GM19025 (cell line): ENCODE measurements around the gene MICAL3.

Source experiments
- ATAC-seq: cut with Tn5 transposase; IDR thresholded peaks from one replicate; pipeline ENCODE4 v1.9.1; 2021; ENCODE audit warnings: mild to moderate bottlenecking, low read depth, moderate library complexity; ENCODE audit not compliant: unreplicated experiment

Gene MICAL3

DNA sequence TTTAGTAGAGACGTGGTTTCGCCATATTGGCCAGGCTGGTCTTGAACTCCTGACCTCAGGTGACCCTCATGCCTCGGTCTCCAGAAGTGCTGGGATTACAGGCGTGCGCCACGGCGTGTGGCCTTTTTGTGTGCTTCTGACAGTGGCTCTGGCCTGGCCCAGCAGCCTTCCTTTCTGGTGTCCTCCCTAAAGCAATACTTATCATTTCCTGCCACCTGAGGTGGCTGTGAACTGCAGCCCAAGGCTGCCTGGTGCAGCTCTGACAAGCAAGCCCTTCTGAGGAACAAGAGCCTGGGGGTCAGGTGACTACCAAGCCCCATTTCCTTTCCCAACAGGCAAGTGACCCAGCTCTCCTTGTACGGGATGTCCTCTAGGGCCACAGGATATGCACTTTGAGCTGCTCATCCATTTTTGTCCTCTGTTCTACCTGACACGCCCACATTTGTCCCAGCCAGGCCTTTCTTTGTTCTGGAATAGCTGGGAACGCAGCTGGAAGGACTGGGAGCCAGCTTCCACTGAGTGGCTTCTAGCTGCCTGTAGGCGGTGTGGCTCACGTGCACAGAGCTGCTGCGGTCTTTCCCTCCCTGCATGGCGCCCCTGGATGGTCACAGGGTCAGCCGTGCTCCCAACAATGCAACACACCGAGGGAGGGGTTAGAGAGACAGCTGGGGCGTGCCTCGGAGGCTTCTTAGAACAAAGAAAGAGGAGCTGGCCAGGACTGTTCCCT, 237.8 kb downstream of the MICAL3 start:
- ATAC-seq, result no peak

DNA sequence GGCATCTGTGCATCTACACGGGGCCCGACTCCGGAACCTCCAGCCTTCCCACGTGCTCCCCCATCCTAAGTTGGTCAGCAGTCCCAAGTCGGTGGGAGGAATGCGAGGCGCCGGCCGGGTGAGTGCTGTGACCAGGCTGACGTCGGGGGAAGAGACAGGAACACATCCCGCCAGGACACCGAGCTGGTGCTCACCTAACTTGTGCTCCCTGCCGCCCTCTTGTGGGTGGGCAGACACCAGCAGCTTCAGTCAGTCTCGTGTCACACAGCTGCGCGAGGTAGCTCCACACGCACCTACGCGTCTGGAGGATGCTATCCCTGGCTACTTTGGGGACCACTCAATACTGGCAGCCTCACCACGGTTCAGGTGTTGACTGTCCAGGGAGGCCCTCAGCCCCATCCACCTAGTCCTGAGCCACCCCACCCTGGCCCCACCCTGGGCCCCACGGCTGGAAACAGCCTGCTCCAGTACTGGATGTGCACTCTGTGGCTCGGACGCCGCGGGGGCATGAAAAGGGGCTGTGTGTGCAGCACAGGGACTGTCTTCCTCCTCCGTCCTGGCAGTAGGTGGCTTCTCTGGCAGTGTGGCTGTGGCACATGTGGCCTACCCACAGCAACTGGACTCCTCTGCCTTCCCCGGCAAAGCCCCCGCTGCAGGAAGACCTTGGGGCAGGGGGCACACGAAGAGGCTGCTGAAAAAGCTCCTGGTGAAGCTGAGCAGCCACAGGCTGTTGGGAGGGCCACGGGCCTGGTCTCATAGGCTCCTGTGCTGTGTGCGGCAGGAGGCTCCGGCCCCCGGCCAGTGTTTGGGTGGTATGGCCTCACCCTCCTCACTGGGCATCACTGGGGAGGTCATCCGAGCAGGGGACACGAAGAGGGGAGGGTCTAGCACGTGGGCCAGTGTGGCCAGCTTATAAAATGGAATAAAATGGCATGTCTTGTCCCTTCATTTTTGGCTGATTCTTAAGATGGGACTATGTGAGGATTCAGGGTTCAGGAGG, 238.9 kb downstream of the MICAL3 start:
- ATAC-seq, result no peak

DNA sequence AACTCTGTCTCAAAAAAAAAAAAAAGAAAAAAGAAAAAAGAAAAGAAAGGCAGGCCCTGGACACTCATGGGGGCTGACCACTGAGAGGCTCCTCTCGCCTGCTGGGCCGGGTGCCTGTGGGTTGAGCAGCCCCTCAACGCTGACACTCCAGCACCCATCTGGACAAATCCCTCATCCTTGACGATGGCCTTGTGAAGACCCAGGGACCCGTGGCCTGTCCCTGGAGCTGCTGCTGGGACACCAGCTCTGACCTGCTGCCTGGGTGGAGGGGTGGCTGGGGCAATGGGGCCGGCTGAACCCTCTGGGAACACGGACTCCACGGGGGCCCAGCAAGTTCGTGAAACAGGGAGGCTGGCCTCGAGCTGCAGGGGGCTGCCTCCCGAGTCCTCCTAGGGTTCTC, 239.6 kb downstream of the MICAL3 start:
- no peak for ATAC-seq

DNA sequence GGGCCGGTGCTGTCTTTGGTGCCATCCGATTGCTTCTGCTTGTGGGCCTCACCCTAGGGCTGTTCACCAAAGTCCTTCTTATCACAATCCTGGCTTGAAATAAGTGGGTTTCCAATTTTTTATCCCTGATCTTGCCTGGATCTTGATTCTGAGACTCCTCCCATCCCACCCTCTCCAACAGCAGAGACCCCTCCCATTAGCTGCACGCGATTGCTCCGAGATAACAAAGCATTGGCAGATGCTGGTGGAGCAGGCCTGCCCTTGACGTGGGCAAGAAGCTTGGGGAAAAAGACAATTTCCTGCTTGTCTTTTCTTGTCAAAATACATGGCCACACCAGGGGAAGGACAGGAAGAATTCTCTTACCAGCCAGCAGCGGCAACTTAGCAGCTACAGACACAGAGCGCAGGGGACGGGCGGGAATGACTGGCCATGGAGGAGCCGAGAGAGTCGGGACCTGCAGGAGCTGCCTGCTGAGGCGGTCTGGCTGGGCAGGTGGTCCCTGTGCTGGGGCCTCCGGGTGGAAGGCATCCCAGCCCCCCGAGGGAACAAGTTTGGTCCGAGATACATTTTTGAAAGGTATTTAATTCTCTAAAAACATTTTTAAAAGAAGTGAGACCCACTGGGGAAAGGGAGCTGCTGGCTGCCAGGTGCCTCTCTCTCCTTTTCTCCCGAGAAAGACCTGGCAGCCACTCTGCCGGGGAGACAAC, 240.4 kb downstream of the MICAL3 start:
- no peak for ATAC-seq

DNA sequence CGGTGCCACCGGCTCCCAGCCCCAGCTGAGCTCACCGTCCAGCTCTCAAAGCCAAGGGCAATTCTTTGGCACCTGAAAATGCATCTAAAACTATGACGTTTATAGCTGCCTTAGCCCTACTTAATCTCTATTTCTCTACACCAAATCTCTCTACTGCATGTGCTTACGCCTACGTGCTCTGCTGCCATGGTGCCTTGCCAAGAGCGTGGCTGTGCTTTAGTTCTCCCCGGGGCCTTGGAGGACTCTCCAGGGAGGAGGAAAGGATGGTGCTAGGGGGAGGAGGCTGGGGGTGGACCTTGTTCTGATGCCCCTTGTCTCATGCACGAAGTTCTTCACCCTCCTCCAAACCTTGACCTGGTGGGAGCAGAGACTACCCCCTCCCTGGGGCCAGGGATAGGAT, 241.0 kb downstream of the MICAL3 start:
- ATAC-seq, result no peak

DNA sequence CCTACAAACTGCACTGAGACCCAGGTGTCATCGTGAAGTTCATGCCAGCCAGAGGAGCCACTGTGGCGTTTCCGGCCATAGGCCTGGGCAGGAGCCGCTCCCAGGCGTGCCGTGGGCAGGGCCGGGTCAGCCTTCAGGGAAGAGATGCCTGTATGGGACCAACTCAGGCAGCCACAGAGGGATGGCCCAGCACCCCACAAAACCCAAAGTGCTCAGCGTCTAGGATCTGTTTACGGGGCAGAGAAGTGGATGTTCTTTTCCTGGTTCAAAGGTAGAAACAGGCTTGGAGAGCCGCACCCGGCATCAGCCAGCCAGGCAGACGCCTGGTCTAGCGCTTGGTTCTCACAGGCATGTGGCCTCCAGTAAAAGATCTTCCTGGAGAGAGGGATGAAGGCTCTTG, 241.7 kb downstream of the MICAL3 start:
- ATAC-seq, result no peak

DNA sequence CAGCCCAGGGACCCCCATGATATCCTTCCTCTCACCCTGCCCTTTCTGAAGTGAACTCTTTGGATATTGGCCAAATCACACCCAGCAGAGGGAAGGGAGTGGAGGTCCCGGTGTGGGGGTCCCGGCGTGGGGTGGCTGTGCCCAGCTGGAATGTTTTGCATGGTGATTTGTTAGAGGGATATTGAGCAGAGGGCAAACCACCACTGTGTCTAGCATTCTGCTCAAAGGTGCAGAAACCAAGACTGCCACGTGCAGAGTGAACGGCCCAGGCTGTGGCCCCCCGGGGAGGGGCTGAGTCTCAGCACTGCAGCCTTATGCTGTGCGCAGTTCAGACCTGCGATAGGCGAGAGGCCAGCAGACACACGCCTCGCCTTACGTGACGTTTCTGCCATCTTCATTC, 242.2 kb downstream of the MICAL3 start:
- ATAC-seq, result no peak

DNA sequence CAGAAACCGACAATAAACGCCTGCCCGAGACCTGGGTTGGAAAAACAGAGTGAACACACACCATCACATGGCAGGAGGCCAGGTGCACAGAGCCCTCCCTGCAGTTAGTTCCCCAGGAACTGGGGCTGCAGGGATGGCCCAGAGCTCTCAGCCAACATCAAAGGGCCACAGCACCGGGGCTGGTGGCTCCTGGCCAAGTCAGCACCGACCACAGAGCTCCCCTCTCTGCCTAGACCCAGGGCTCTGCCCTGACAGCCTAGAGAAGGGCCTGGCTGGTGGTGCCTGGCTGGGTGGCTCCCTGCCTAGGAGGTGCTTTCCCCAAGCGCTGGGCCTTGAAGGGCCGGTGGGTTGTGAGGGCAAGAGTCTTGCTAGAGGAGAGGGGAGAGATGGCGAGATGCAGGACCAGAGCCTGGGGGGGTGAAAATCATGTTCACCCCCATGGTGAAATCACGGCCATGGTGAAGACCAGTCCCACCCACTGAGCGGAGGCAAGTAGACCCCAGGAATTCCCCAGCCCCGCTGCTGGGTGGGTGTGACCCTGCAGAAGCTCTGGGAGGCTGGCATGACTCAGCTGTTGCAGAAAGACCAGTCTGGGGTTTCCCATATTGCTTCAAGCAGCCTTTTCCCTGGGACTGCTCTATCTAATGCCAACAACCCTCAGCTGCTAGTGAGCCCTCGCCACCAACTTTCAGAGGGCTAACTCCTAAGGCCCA, 242.9 kb downstream of the MICAL3 start:
- ATAC-seq, result peak; percentile 52

DNA sequence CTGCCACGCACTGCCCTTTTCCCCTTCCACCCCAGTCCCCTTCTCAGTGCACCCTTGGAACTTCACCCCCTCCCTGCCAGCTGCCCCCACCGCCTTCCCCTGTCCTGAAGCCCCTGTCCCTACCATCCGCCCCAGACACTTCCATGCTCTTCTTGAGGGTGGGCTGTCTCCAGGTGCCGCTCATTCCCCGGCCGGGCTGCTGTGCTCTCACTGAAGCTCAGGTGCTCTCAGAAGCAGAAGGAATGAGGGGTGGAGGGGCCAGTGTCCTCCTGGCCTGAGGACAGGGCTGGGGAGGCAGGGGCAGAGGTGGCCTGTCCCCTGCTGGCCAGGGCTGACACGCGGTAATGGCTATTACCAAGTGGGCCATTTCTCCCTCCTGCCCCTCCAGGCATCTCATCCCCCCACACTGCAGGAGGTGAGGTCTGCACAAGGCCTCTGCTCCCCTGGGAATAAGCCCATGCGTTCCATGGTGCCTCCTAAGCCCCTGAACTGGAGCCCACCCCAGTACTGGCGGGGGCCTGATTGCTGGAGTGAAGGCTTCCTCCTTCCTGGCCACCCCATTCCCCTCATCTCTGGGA, 243.5 kb downstream of the MICAL3 start:
- no peak for ATAC-seq

DNA sequence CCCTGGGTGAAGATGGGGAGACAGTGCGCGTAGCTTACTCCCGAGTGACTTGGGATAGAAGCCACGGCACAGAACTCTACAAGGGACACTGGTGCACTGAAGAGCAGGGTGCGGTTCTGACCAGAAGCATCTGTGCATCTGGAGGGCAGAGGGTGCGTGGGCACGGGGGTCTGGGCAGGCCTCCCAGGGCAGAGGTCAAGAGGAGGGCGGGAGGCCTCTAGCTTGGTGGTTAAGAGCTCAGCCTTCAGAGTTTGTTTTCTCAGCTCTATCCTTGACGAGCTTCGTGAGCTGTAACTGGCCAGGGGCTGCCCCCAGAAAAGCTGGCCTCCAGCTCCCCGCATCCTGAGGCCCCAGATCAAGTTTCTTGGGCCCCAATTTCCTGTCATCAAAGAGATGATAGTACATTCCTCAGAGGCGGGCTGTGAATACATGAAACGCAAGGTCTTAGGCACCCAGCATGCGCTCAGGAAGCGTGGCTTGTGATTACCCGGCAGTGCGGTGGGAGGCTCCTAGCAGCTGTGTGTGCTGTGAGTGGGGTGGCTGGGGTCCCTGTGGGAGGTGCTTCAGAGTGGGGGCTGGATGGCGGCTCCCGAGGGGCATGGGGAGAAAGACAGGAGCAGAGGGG, 244.1 kb downstream of the MICAL3 start:
- ATAC-seq, result no peak

DNA sequence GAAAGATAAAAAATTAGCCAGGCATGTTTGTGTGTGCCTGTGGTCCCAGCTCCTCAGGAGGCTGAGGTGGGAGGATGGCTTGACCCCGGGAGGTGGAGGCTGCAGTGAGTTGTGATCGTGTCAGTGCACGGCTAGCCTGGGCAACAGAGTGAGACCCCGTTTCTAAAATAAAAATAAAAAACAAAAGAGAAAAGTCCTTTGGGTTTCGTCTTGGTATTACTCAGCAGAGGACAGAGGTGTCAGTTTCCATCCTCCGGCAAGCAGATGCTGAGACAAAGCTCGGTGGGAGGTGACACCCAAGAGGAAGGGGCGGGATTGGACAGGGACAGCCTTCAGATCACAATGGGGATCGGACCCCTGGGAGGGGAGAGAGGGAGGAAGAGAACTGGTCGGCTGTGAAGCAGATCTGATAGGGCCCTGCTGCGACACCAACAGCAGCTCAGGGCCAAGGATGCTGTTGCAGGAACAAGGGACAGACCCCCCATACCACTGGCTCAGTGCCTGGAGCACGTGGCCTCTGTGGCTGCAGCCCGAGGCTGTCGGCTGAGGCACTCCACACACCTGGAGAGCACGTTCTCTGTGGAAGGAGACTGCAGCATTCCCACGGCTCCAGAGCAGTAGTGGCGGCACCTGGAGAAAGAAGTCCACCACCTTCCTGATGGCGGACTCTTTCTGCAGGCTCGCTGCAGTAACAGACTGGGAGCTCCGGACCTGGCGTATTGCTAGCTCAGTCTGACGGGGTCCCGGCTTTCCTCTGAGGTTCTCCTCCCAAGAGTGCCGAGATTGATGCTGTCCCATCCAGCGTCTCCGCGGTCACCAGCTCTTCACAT, 244.9 kb downstream of the MICAL3 start:
- no peak for ATAC-seq

DNA sequence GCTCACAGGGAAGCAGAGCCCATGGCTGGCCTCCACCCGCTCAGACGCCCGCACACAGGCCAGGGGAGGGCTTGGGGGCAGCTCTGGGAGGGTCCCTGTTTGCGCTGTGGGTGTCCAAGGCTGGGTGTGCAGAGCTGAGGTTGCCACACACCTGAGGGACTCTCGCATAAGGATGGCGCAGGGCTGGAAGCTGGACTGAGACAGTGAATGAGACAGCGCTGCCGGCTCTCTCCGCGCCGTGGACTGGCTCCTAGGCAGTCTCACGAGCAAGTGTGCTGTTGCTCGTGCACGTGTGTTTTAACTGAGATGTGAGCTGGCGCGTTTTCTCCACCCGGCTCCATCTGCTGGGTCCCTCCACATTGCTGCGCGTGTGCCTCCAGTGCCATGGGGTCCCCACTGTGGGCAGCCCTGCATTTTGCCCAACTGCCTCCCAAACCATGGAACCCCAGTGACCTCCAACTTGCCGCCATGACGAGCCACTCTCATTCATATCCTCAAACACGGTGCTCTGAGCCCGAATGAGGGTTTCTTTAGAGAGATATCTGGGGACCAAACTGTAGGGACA, 245.9 kb downstream of the MICAL3 start:
- no peak for ATAC-seq

DNA sequence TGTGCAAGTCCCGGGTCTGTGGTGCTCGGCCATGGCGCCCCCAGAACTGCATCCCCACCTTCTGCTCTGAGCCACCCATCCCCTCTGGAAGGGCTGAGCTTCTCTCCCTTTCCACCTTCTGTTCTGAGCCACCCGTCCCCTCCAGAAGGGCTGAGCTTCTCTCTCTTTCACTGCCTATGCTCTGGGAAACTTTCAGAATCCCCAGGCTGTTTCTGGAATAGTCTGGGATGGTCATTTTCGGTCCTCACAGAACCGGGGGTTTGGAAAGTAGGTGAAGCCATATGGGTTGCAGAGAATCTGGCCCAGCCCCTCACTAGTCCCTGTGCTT, 246.7 kb downstream of the MICAL3 start:
- ATAC-seq, result no peak

DNA sequence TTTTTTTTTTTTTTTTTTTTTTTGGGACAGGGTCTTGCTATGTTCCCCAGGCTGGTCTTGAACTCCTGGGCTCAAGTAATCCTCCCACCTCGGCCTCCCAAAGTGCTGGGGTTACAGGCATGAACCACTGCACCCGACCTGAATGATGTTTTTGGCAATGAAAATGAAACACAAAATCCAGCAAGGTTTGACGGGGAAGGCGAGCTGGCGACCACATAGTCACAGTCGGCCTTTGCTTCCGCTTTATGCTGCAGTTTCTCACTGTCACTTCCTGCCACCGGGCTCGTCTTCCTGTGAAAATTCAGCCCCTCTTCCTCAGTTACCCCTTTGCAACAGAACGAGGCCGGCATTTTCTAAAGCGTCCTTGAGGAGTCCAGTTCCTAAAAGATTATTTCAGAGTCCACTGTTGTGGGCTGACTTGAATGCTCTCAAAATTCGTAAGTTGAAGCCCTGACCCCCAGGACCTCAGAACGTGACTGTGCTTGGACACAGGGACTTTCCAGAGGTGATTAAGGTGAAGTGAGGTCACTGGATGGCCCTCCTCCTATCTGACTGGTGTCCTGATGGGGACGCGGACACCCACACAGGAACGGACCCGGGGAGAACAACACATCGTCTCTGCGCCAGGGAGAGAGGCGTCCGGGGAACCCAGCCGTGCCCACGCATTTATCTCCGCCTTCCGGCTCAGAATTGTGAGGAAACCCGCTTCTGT, 247.2 kb downstream of the MICAL3 start:
- ATAC-seq, result peak; percentile 20

DNA sequence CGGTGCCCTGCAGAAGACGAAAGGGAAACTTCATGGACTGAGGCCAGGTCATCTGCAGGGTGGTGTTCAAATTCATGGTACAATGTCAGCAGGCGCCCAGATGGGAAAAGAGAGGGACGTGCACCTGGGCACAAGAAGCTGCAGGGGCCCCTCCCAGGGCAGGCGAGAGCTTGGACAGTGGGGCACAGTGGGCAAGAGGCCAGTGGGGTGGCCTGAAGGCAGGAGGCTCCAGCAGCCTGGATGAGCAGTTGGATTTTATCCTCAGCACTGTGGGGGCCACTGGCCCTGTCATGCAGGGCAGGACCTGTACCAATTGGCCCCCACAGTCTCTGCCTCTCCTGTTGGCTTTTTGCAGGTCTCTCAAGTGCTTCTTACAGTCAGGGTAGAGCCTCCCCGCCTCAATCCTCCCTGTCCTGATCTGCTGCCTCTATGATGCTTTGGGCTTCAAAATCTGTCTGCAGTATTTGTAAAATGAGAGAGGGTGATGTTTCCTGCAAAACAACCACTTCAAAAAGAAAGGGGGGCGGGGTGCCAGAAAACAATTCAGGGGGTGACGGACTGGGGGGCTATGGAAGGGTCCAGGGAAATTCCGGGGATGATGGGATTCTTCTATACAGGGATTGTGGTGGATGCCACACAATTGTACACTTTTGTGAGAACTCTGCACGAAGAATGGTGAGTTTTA, 248.4 kb downstream of the MICAL3 start:
- ATAC-seq, result no peak

DNA sequence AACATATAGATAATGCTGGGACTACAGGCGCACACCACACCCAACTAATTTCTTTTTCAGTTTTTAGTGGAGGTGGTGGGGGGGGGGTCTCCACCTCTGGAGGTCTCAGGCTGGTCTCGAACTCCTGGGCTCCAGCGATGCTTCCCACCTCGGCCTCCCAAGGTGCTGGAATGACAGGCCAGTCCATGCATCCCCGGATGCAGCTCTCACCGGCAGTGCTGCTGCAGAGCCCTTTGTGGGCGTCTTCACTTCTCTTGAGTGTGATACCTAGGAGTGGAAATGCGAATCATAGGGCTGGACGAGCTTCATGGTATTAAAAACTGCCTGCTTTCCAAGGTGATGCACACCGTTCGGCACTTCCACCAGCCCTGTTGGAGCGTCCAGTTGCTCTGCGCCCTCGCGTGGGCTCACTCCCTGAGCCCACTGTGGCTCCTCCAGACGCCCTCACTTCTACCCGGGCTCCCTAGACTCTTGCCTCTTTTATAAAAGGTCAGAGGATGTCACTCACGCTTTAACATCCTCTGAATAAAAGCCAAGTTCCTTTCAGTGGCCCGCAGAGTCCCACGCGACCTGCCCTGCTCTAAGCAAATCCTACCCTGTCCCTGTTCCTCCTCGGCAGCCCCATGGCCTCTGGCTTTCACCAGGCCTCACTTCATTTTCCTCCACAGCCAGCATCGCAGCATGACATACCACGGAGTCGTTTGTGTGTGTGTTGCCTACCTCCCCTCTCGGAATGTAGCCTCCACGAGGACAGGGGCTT, 249.3 kb downstream of the MICAL3 start:
- ATAC-seq, result no peak
